ENCODE results near the gene SEMA3B.

SEMA3B gene

DNA sequence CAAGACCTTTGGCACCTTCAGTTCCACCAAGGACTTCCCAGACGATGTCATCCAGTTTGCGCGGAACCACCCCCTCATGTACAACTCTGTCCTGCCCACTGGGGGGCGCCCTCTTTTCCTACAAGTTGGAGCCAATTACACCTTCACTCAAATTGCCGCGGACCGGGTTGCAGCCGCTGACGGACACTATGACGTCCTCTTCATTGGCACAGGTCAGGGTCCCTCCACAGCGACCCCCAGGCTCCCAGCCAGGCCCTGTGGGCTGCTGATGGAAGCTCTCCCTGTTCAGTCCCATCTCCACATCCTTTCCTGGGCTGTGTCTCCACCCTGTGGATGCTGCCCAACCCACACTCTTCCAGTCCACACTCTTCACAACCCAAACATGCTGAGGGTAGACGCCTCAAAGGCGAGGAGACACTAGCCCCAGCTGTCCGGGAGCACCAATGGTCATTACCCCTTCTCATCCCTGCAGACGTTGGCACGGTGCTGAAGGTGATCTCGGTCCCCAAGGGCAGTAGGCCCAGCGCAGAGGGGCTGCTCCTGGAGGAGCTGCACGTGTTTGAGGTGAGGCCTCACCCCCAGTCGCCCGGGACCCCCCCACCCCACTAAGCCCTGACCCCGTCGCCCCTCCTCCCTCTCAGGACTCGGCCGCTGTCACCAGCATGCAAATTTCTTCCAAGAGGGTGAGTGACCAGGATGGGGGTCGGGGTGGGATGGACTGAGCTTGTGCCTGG is 5.6 kb downstream of the SEMA3B start (continued):
- TF ChIP-seq, protein P1, sequence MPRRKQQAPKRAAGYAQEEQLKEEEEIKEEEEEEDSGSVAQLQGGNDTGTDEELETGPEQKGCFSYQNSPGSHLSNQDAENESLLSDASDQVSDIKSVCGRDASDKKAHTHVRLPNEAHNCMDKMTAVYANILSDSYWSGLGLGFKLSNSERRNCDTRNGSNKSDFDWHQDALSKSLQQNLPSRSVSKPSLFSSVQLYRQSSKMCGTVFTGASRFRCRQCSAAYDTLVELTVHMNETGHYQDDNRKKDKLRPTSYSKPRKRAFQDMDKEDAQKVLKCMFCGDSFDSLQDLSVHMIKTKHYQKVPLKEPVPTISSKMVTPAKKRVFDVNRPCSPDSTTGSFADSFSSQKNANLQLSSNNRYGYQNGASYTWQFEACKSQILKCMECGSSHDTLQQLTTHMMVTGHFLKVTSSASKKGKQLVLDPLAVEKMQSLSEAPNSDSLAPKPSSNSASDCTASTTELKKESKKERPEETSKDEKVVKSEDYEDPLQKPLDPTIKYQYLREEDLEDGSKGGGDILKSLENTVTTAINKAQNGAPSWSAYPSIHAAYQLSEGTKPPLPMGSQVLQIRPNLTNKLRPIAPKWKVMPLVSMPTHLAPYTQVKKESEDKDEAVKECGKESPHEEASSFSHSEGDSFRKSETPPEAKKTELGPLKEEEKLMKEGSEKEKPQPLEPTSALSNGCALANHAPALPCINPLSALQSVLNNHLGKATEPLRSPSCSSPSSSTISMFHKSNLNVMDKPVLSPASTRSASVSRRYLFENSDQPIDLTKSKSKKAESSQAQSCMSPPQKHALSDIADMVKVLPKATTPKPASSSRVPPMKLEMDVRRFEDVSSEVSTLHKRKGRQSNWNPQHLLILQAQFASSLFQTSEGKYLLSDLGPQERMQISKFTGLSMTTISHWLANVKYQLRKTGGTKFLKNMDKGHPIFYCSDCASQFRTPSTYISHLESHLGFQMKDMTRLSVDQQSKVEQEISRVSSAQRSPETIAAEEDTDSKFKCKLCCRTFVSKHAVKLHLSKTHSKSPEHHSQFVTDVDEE (CRISPR knock-in tag; IDR thresholded peaks at IDR 0.05), result no peak
- TF ChIP-seq, protein P2, sequence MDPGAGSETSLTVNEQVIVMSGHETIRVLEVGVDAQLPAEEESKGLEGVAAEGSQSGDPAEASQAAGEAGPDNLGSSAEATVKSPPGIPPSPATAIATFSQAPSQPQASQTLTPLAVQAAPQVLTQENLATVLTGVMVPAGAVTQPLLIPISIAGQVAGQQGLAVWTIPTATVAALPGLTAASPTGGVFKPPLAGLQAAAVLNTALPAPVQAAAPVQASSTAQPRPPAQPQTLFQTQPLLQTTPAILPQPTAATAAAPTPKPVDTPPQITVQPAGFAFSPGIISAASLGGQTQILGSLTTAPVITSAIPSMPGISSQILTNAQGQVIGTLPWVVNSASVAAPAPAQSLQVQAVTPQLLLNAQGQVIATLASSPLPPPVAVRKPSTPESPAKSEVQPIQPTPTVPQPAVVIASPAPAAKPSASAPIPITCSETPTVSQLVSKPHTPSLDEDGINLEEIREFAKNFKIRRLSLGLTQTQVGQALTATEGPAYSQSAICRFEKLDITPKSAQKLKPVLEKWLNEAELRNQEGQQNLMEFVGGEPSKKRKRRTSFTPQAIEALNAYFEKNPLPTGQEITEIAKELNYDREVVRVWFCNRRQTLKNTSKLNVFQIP (CRISPR knock-in tag; IDR thresholded peaks at IDR 0.05; ENCODE audit: borderline replicate concordance, low read depth), result no peak
- TF ChIP-seq, protein P3, sequence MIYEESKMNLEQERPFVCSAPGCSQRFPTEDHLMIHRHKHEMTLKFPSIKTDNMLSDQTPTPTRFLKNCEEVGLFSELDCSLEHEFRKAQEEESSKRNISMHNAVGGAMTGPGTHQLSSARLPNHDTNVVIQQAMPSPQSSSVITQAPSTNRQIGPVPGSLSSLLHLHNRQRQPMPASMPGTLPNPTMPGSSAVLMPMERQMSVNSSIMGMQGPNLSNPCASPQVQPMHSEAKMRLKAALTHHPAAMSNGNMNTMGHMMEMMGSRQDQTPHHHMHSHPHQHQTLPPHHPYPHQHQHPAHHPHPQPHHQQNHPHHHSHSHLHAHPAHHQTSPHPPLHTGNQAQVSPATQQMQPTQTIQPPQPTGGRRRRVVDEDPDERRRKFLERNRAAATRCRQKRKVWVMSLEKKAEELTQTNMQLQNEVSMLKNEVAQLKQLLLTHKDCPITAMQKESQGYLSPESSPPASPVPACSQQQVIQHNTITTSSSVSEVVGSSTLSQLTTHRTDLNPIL (CRISPR knock-in tag; IDR thresholded peaks at IDR 0.05; ENCODE audit: low read depth), result no peak
- TF ChIP-seq OSR1 (CRISPR knock-in tag; IDR thresholded peaks at IDR 0.05) (no peak), ZNF8 (CRISPR knock-in tag; IDR thresholded peaks at IDR 0.05) (no peak), ISL1 (CRISPR knock-in tag; IDR thresholded peaks at IDR 0.05) (no peak)

DNA sequence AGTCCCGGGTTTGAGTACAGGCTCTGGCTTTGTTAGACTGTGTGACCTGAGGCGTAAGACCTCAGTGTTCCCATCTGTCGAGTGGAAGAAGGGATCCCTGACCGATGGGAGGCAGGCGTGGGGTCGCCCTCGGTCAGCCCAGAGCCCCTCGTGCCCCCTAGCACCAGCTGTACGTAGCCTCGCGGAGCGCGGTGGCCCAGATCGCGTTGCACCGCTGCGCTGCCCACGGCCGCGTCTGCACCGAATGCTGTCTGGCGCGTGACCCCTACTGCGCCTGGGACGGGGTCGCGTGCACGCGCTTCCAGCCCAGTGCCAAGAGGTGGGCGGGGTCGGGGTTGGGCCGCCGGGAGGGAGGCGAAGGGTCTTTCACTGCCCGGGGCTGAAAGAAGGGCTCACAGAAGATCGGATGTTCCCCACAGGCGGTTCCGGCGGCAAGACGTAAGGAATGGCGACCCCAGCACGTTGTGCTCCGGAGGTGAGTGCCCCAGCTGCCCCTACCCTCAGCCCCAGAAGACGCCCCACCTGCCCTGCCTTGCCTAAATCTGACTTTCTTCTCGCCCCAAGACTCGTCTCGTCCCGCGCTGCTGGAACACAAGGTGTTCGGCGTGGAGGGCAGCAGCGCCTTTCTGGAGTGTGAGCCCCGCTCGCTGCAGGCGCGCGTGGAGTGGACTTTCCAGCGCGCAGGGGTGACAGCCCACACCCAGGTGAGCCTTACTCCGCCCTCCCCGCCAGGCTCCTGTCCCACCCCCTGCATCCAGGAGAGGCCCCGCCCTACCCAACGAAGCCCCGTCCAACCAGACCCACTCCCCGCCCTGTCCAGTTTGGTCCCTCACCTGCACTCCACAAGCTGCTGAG is 6.4 kb downstream of the SEMA3B start:
- ATAC-seq, result no peak
- TF ChIP-seq, protein P4, sequence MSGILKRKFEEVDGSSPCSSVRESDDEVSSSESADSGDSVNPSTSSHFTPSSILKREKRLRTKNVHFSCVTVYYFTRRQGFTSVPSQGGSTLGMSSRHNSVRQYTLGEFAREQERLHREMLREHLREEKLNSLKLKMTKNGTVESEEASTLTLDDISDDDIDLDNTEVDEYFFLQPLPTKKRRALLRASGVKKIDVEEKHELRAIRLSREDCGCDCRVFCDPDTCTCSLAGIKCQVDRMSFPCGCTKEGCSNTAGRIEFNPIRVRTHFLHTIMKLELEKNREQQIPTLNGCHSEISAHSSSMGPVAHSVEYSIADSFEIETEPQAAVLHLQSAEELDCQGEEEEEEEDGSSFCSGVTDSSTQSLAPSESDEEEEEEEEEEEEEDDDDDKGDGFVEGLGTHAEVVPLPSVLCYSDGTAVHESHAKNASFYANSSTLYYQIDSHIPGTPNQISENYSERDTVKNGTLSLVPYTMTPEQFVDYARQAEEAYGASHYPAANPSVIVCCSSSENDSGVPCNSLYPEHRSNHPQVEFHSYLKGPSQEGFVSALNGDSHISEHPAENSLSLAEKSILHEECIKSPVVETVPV (CRISPR knock-in tag; IDR thresholded peaks at IDR 0.05), result no peak
- TF ChIP-seq ZNF8 (CRISPR knock-in tag; IDR thresholded peaks at IDR 0.05) (no peak), GLIS3 (CRISPR knock-in tag; IDR thresholded peaks at IDR 0.05) (no peak), OSR1 (CRISPR knock-in tag; IDR thresholded peaks at IDR 0.05) (no peak), CSDC2 (CRISPR knock-in tag; IDR thresholded peaks at IDR 0.05) (no peak), ZC3H10 (CRISPR knock-in tag; IDR thresholded peaks at IDR 0.05) (no peak), ZNF70 (CRISPR knock-in tag; IDR thresholded peaks at IDR 0.05) (no peak)
- TF ChIP-seq, protein P1 (CRISPR knock-in tag; IDR thresholded peaks at IDR 0.05), result no peak
- TF ChIP-seq, protein P2 (CRISPR knock-in tag; IDR thresholded peaks at IDR 0.05; ENCODE audit: borderline replicate concordance, low read depth), result no peak

DNA sequence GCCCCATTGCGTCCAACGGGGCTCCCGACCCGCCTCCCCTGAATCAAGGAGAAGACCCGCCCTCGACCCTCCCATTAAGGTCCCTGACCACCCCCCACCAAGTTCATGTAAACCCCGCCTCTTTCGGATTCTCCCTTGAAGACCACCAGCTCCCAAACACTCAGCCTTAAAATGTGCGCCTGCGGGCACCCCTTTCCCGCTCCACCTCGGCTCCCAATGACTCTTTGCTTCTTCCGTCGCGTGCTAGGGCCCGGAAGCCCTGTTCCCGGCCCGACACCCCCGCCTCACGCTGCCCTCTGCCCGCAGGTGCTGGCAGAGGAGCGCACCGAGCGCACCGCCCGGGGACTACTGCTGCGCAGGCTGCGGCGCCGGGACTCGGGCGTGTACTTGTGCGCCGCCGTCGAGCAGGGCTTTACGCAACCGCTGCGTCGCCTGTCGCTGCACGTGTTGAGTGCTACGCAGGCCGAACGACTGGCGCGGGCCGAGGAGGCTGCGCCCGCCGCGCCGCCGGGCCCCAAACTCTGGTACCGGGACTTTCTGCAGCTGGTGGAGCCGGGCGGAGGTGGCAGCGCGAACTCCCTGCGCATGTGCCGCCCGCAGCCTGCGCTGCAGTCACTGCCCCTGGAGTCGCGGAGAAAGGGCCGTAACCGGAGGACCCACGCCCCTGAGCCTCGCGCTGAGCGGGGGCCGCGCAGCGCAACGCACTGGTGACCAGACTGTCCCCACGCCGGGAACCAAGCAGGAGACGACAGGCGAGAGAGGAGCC is 7.2 kb downstream of the SEMA3B start:
- ATAC-seq, result no peak
- TF ChIP-seq ZNF565 (CRISPR knock-in tag; conservative IDR thresholded peaks at IDR 0.05; ENCODE audit: low read depth), result no peak
- TF ChIP-seq, protein P2 (CRISPR knock-in tag; IDR thresholded peaks at IDR 0.05; ENCODE audit: borderline replicate concordance, low read depth), result no peak
- no peak for TF ChIP-seq RARB (CRISPR knock-in tag; IDR thresholded peaks at IDR 0.05)
- no peak for TF ChIP-seq CSDC2 (CRISPR knock-in tag; IDR thresholded peaks at IDR 0.05)
- TF ChIP-seq, protein P3 (CRISPR knock-in tag; IDR thresholded peaks at IDR 0.05; ENCODE audit: low read depth), result no peak
- no peak for TF ChIP-seq OSR1 (CRISPR knock-in tag; IDR thresholded peaks at IDR 0.05)
- TF ChIP-seq ESRRG (CRISPR knock-in tag; IDR thresholded peaks at IDR 0.05), result no peak
- TF ChIP-seq SNAI2 (CRISPR knock-in tag; IDR thresholded peaks at IDR 0.05), result no peak
- TF ChIP-seq BACH2 (CRISPR knock-in tag; IDR thresholded peaks at IDR 0.05; ENCODE audit: borderline replicate concordance), result no peak
